Left lobe of liver (tissue), 2 donors: ENCODE results near the gene CRADD. TPM values are rescaled to one million over a fixed set of nuclear protein-coding genes. Genes with fewer than 3 reads are reported as not detected.

Experiments
- ATAC-seq: fragments of 200-7000 bp; cut with Tn5 transposase; one replicate; pipeline ENCODE4 v1.9.1; 2020; ENCODE audit warnings: mild to moderate bottlenecking, moderate library complexity
- DNase-seq: peaks from one replicate; pipeline ENCODE4 v3.0.0-alpha.2; 2020; ENCODE audit warnings: low spot score
- total RNA-seq: library from RNA; stranded (reverse); gene quantifications from one replicate; pipeline ENCODE4 v1.2.1, GENCODE V29; 2021
- donor health status: DM: no; HTN: no; CAD: no; lungs with moderate emphysema.
- donor health status: DM: no; HTN: yes; CAD: no.

Gene CRADD
- total RNA-seq, 1 donor from 2014 or later = 27.0 TPM

- ATAC-seq (no peak), DNase-seq (no peak)
Observed at GRCh38 chr12:93831374-93831773, 154.2 kb downstream of the CRADD start.

GRCh38 chr12:93832131-93832530, 155.0 kb downstream of the CRADD start:
- ATAC-seq = no peak

GRCh38 chr12:93833946-93834345, 156.8 kb downstream of the CRADD start:
- ATAC-seq (no peak), DNase-seq (no peak)

More at GRCh38 chr12:93832131-93832530, 155.0 kb downstream of the CRADD start:
- DNase-seq = no peak

- ATAC-seq = no peak
Observed at GRCh38 chr12:93836620-93837260, 159.6 kb downstream of the CRADD start.

GRCh38 chr12:93838193-93838592, 161.0 kb downstream of the CRADD start:
- DNase-seq = no peak
- peak; percentile 42 for ATAC-seq

More at GRCh38 chr12:93836620-93837260, 159.6 kb downstream of the CRADD start:
- no peak for DNase-seq

- no peak for DNase-seq
- no peak for ATAC-seq
Observed at GRCh38 chr12:93839064-93839463, 161.9 kb downstream of the CRADD start.

- DNase-seq (no peak), ATAC-seq (no peak)
Observed at GRCh38 chr12:93841671-93842070, 164.5 kb downstream of the CRADD start.

GRCh38 chr12:93844164-93844784, 167.1 kb downstream of the CRADD start:
- ATAC-seq (peak; percentile 92), DNase-seq (peak; percentile 75)

- ATAC-seq = no peak
- DNase-seq = no peak
Observed at GRCh38 chr12:93846936-93847516, 169.9 kb downstream of the CRADD start.

- DNase-seq (no peak), ATAC-seq (no peak)
Observed at GRCh38 chr12:93847517-93848474, 170.6 kb downstream of the CRADD start.

GRCh38 chr12:93848523-93849101, 171.4 kb downstream of the CRADD start:
- peak; percentile 37 for ATAC-seq
- no peak for DNase-seq

GRCh38 chr12:93849946-93850345, 172.8 kb downstream of the CRADD start:
- no peak for ATAC-seq
- no peak for DNase-seq

GRCh38 chr12:93850481-93851256, 173.5 kb downstream of the CRADD start:
- DNase-seq = no peak
- ATAC-seq = no peak

GRCh38 chr12:93851257-93851671, 174.1 kb downstream of the CRADD start:
- no peak for ATAC-seq

GRCh38 chr12:93852173-93852591, 175.0 kb downstream of the CRADD start:
- DNase-seq (no peak), ATAC-seq (no peak)

More at GRCh38 chr12:93851257-93851671, 174.1 kb downstream of the CRADD start:
- no peak for DNase-seq

- no peak for ATAC-seq
- no peak for DNase-seq
Observed at GRCh38 chr12:93853698-93854478, 176.7 kb downstream of the CRADD start.

GRCh38 chr12:93855261-93855660, 178.1 kb downstream of the CRADD start:
- DNase-seq (no peak), ATAC-seq (no peak)

GRCh38 chr12:93856611-93857010, 179.4 kb downstream of the CRADD start:
- ATAC-seq (no peak), DNase-seq (no peak)
